ENCODE results near the gene SHISA4.

- TF ChIP-seq CTCF (IDR thresholded peaks at IDR 0.05; ENCODE audit: low read length), result no peak
- no peak for TF ChIP-seq EZH2 (optimal IDR thresholded peaks at IDR 0.05; ENCODE audit: low read depth, low read length)
Observed at GRCh38 chr1:201902198-201902597, 13.5 kb downstream of the SHISA4 start.

Data from MM.1S (cell line).